ENCODE data around the gene RBM10.
A peak's percentile ranks its signal among the peaks of the same experiment; 100 is the strongest.

RBM10 gene

GRCh38 chrX:47232197-47232802, 87.3 kb downstream of the RBM10 start:
- H3K27ac ChIP-seq (ENCODE audit: low read depth, low read length): peak overlapping the region; percentile 99
- 61% methylated on average over 8 of the region's 8 CpGs for WGBS
- no peaks in the 10 kb centered on the region for H3K27me3 ChIP-seq (ENCODE audit: insufficient read depth, low read length)
- peaks cover 13% of the 10 kb centered on the region; the same call in 1 of the 2 replicates for H3K4me1 ChIP-seq (ENCODE audit: insufficient read depth, low read length)
- H3K9me3 ChIP-seq (ENCODE audit: insufficient read depth, low read depth, low read length): no peaks in the 10 kb centered on the region
- peak overlapping the region; percentile 91 for H3K4me3 ChIP-seq (ENCODE audit: low read length)
- peaks cover 21% of the 10 kb centered on the region for H3K36me3 ChIP-seq (ENCODE audit: insufficient read depth, low read length)
- peak overlapping the region; percentile 87 for H3K9ac ChIP-seq (ENCODE audit: low read depth, low read length)

DNA sequence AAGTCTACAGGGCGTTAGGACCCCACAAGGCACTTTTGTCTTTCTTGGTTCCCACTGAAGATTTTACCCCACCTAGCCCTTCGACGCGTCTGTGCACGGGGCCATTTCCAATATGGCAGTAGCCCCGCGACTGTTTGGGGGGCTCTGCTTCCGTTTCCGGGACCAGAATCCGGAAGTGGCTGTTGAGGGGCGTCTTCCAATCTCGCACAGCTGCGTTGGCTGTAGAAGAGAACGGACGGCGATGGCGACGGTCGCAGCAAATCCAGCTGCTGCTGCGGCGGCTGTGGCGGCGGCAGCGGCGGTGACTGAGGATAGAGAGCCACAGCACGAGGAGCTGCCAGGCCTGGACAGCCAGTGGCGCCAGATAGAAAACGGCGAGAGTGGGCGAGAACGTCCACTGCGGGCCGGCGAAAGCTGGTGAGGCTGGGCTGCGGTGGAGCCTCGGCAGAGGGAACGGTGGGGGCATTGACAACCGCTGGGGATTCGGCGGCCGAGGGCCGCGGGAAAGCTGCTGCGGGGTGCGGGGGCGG, 87.8 kb downstream of the RBM10 start, which contains the start of gene USP11:
Gene USP11 (plus strand): TSS at position 207 of the 530 bp plus-strand sequence. CDS start 35 bp downstream, at position 242.
- no peaks in the 10 kb centered on the region for H3K9me3 ChIP-seq (ENCODE audit: insufficient read depth, low read depth, low read length)
- 1% methylated on average over 46 of the region's 46 CpGs for WGBS

DNA sequence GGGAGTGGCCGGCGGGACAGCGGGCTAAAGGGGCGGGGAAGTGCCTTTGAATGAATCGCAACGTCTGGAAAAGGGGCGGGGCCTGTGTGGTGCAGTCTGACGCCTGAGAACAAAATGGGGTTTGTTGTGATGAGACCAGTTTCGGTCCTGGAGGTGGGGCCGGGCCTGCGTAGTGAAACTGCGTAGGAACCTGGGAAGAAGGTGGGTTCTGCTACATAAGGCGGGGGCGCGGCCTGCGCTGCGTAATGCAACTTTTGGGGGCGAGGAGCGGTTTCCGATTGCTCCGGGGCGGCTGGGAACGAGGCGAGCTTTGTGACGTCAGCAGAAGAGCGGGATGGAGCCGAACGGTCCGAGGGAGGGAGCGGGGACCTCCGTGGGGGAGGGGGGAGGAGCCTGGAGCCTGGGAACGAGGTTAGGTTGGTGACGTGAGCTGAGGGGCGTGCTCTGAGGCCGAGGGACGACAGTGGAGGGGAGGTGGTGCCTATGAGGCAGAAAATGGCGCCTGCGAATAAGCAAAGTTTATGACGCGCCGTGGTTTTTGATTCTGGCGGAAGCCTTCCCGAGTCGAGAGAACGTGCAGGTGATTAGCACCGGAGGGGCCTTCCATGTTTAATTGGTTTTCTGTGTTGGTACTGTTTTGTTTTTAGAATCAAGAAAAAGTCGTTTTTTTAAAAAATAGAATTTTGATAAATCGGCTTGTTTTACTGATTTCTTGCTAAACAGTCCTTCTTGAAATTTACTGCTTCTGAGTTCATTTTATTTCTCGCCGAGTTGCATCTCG, 88.5 kb downstream of the RBM10 start:
- Histone ChIP-seq H3K4me3 (ENCODE audit: low read length) (peak overlapping the region; percentile 91), H3K27me3 (ENCODE audit: insufficient read depth, low read length) (no peaks in the 10 kb centered on the region), H3K27ac (ENCODE audit: low read depth, low read length) (peak overlapping the region; percentile 99), H3K4me1 (ENCODE audit: insufficient read depth, low read length) (peaks cover 13% of the 10 kb centered on the region; the same call in 1 of the 2 replicates), H3K9ac (ENCODE audit: low read depth, low read length) (peak overlapping the region; percentile 95), H3K9me3 (ENCODE audit: insufficient read depth, low read depth, low read length) (no peaks in the 10 kb centered on the region), H3K36me3 (ENCODE audit: insufficient read depth, low read length) (peaks cover 9% of the 10 kb centered on the region)
- WGBS: 1% methylated on average over 45 of the region's 51 CpGs

More for the DNA sequence above, 87.8 kb downstream of the RBM10 start, which contains the start of gene USP11:
- H3K4me1 ChIP-seq (ENCODE audit: insufficient read depth, low read length): peaks cover 13% of the 10 kb centered on the region; the same call in 1 of the 2 replicates
- H3K36me3 ChIP-seq (ENCODE audit: insufficient read depth, low read length): peaks cover 15% of the 10 kb centered on the region
- H3K4me3 ChIP-seq (ENCODE audit: low read length): peak within 1 kb of the TSS; percentile 91
- H3K27me3 ChIP-seq (ENCODE audit: insufficient read depth, low read length): no peaks in the 10 kb centered on the region
- peak within 1 kb of the TSS; percentile 99 for H3K27ac ChIP-seq (ENCODE audit: low read depth, low read length)
- peak within 1 kb of the TSS; percentile 95 for H3K9ac ChIP-seq (ENCODE audit: low read depth, low read length)

DNA sequence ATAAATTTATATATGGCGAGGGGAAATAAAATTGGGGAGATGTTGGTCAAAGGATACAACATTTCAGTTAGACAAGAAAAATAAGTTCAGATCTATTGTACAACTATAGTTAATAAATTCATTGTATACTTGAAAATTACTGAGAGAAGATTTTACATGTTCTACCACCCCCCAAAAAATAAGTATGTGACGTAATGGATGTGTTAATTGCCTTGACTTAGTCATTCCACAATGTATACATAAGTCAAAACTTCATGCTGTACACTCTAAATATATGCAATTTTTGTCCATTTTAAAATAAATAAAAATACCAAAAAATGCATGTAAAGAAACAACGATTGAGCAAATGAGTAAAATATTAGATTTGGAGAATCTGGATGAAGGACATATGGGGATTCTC, 89.6 kb downstream of the RBM10 start:
- H3K4me1 ChIP-seq (ENCODE audit: insufficient read depth, low read length): peaks cover 13% of the 10 kb centered on the region; the same call in 1 of the 2 replicates
- H3K9me3 ChIP-seq (ENCODE audit: insufficient read depth, low read depth, low read length): no peaks in the 10 kb centered on the region
- no CpG with 5 or more reads among the region's 3 CpGs for WGBS
- peak overlapping the region; percentile 91 for H3K4me3 ChIP-seq (ENCODE audit: low read length)
- H3K9ac ChIP-seq (ENCODE audit: low read depth, low read length): peak overlapping the region; percentile 95; the same call in 1 of the 2 replicates
- H3K27ac ChIP-seq (ENCODE audit: low read depth, low read length): no peak overlapping the region
- peaks cover 7% of the 10 kb centered on the region; the same call in 1 of the 2 replicates for H3K36me3 ChIP-seq (ENCODE audit: insufficient read depth, low read length)
- H3K27me3 ChIP-seq (ENCODE audit: insufficient read depth, low read length): no peaks in the 10 kb centered on the region

DNA sequence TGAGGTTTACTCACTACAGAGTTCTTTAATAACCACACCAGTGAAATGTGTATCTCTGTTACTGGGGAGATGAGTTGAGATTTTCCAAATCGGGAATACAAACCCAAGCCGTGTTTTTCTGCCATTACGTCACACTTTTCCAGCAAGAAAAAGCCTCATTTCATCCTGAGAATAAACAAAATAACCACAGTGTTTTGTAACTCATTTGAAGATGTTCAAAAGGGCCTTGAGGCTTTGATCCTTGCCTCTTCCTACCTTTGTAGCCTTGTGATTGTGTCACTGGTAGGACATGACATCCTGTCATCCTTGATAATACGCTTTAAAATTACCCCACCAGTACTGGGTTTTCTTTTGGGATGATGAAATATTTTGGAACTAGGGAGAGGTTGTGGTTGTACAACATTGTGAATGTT, 90.7 kb downstream of the RBM10 start:
- H3K9ac ChIP-seq (ENCODE audit: low read depth, low read length): no peak overlapping the region
- no CpG with 5 or more reads among the region's 4 CpGs for WGBS
- no peak overlapping the region for H3K4me3 ChIP-seq (ENCODE audit: low read length)
- H3K4me1 ChIP-seq (ENCODE audit: insufficient read depth, low read length): peaks cover 13% of the 10 kb centered on the region; the same call in 1 of the 2 replicates
- H3K27ac ChIP-seq (ENCODE audit: low read depth, low read length): no peak overlapping the region
- H3K36me3 ChIP-seq (ENCODE audit: insufficient read depth, low read length): peaks cover 19% of the 10 kb centered on the region
- H3K27me3 ChIP-seq (ENCODE audit: insufficient read depth, low read length): no peaks in the 10 kb centered on the region
- H3K9me3 ChIP-seq (ENCODE audit: insufficient read depth, low read depth, low read length): no peaks in the 10 kb centered on the region
